ENCODE measurements around the gene RNF26.
A peak's percentile ranks its signal among the peaks of the same experiment; 100 is the strongest.

Gene RNF26

GRCh38 chr11:119334174-119334930, at the start of gene RNF26:
RNF26 (plus strand) TSS chr11:119334527; CDS start chr11:119335123, 596 bp downstream.
- DNase-seq (ENCODE audit: low read depth): peak; percentile 88

- no peak for DNase-seq (ENCODE audit: low read depth)
Observed at GRCh38 chr11:119285431-119285830, 48.9 kb upstream of the RNF26 start.

GRCh38 chr11:119288219-119288618, 46.1 kb upstream of the RNF26 start:
- DNase-seq (ENCODE audit: low read depth): no peak

- DNase-seq (ENCODE audit: low read depth): no peak
Observed at GRCh38 chr11:119290894-119291497, 43.3 kb upstream of the RNF26 start.

- no peak for DNase-seq (ENCODE audit: low read depth)
Observed at GRCh38 chr11:119293461-119293860, 40.9 kb upstream of the RNF26 start.

GRCh38 chr11:119295178-119295577, 39.1 kb upstream of the RNF26 start:
- no peak for DNase-seq (ENCODE audit: low read depth)

GRCh38 chr11:119297938-119298337, 36.4 kb upstream of the RNF26 start:
- no peak for DNase-seq (ENCODE audit: low read depth)

GRCh38 chr11:119298726-119299125, 35.6 kb upstream of the RNF26 start:
- DNase-seq (ENCODE audit: low read depth): no peak

GRCh38 chr11:119299416-119299815, 34.9 kb upstream of the RNF26 start:
- no peak for DNase-seq (ENCODE audit: low read depth)

GRCh38 chr11:119300198-119300964, 33.9 kb upstream of the RNF26 start:
- no peak for DNase-seq (ENCODE audit: low read depth)

GRCh38 chr11:119303227-119303718, 31.1 kb upstream of the RNF26 start:
- DNase-seq (ENCODE audit: low read depth): no peak

GRCh38 chr11:119305556-119306372, 28.6 kb upstream of the RNF26 start:
- no peak for DNase-seq (ENCODE audit: low read depth)

GRCh38 chr11:119306373-119306890, 27.9 kb upstream of the RNF26 start:
- DNase-seq (ENCODE audit: low read depth): no peak

- no peak for DNase-seq (ENCODE audit: low read depth)
Observed at GRCh38 chr11:119307219-119307618, 27.1 kb upstream of the RNF26 start.

GRCh38 chr11:119307974-119308373, 26.4 kb upstream of the RNF26 start:
- no peak for DNase-seq (ENCODE audit: low read depth)

GRCh38 chr11:119309411-119309810, 24.9 kb upstream of the RNF26 start:
- DNase-seq (ENCODE audit: low read depth): no peak

GRCh38 chr11:119309953-119310681, 24.2 kb upstream of the RNF26 start:
- no peak for DNase-seq (ENCODE audit: low read depth)

GRCh38 chr11:119310682-119311052, 23.7 kb upstream of the RNF26 start:
- no peak for DNase-seq (ENCODE audit: low read depth)

GRCh38 chr11:119314726-119315125, 19.6 kb upstream of the RNF26 start:
- no peak for DNase-seq (ENCODE audit: low read depth)

GRCh38 chr11:119315131-119316015, 19.0 kb upstream of the RNF26 start:
- no peak for DNase-seq (ENCODE audit: low read depth)
